LNCAP (cell line): ENCODE measurements around the gene RUNX2.

Source experiments
- CTCF ChIP-seq: fragments of 450-650 bp; IDR thresholded peaks from 2 replicates; pipeline ENCODE4 v1.5.1; 2017; ENCODE audit warnings: mild to moderate bottlenecking

RUNX2 gene

GRCh38 chr6:45637056-45637455 lies 308.9 kb downstream of the RUNX2 start:
- TF ChIP-seq CTCF, result no peak

- no peak for TF ChIP-seq CTCF
These were observed 309.6 kb downstream of the RUNX2 start for GRCh38 chr6:45637611-45638257.

GRCh38 chr6:45640081-45640491 lies 312.0 kb downstream of the RUNX2 start:
- no peak for TF ChIP-seq CTCF

- no peak for TF ChIP-seq CTCF
These were observed 312.7 kb downstream of the RUNX2 start for GRCh38 chr6:45640811-45641210.

GRCh38 chr6:45642331-45643125 lies 314.4 kb downstream of the RUNX2 start:
- no peak for TF ChIP-seq CTCF

GRCh38 chr6:45643126-45643525 lies 315.0 kb downstream of the RUNX2 start:
- TF ChIP-seq CTCF, result no peak

GRCh38 chr6:45644720-45645119 lies 316.6 kb downstream of the RUNX2 start:
- no peak for TF ChIP-seq CTCF
